Vagina (tissue), 2 donors: Measurements from ENCODE around the gene FGR. TPM values are rescaled to one million over a fixed set of nuclear protein-coding genes. Genes with fewer than 3 reads are reported as not detected.

Experiments used
- DNase-seq, 2 donors: peaks; one replicate each; pipeline ENCODE4 v3.0.0-alpha.2; 2017; ENCODE audit errors: extremely low spot score in 2 of 2
- H3K27ac ChIP-seq: fragments of 200-600 bp; sonication (generic); one replicate; pipeline ENCODE4 v1.5.1; 2019
- H3K27me3 ChIP-seq: fragments of 200-600 bp; sonication (generic); one replicate; pipeline ENCODE4 v1.5.1; 2019
- H3K36me3 ChIP-seq, 2 donors: fragments of 200-600 bp; sonication (generic); one replicate each; pipeline ENCODE4 v1.5.1; 2017 to 2019
- H3K4me1 ChIP-seq: fragments of 200-600 bp; sonication (generic); one replicate; pipeline ENCODE4 v1.5.1; 2019
- H3K4me3 ChIP-seq, 2 donors: fragments of 200-600 bp; sonication (generic); 1 replicate in 1 of 2; 2 replicates in 1 of 2; pipeline ENCODE4 v1.5.1; 2016 to 2019
- H3K9me3 ChIP-seq: fragments of 200-600 bp; sonication (generic); one replicate; pipeline ENCODE4 v1.5.1; 2019
- POLR2A ChIP-seq, 2 donors: fragments of 450-650 bp; IDR thresholded peaks; one replicate each; pipeline ENCODE4 v1.6.1; 2017; ENCODE audit warnings: antibody characterized with exemption in 2 of 2, mild to moderate bottlenecking in 2 of 2, moderate library complexity in 2 of 2
- POLR2AphosphoS5 ChIP-seq, 2 donors: sonication (generic); formaldehyde crosslinking; IDR thresholded peaks; one replicate each; pipeline ENCODE4 v1.9.0; 2017; ENCODE audit warnings: antibody characterized with exemption in 2 of 2, mild to moderate bottlenecking in 2 of 2, low read depth in 1 of 2; ENCODE audit not compliant: insufficient read depth in 1 of 2
- intact Hi-C: fragments of 100-400 bp; cut with DNase I; formaldehyde crosslinking; loops from one replicate; pipeline ENCODE4 v1.15.1; 2023
- total RNA-seq: library from RNA; depleted of rRNA; stranded (reverse); fragments of >200 nt; gene quantifications from one replicate; pipeline ENCODE4 v1.2.3, GENCODE V29; 2016
- TF ChIP-seq, protein P1 (sequence below), 3 experiments: fragments of 450-650 bp in 2 of 3; fragments of 200-600 bp in 1 of 3; sonication (generic) in 1 of 3; IDR thresholded peaks; one replicate each; pipeline ENCODE4 v1.5.1; 2017 to 2019; ENCODE audit warnings: antibody characterized with exemption in 3 of 3, mild to moderate bottlenecking in 2 of 3, moderate library complexity in 2 of 3

FGR gene
- total RNA-seq, 1 donor from 2014 or later: 18.4 TPM

DNA sequence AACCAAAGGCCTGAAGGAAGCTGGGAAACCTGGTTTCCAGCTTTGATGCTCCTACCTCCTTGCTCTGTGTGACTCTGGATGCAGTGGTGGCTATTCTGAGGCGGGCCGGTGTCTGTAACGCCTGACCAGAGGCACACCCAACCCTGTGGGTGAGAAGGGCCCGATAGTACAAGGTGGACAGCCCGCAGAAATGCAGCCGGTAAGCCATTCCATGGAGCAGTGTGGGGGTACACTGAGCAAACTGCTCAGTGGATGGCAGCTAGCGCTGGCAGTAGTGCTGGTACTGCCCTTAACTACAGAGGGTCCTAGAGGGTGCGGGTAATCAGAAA, 67.0 kb downstream of the FGR start:
- Histone ChIP-seq H3K4me3 (peak overlapping the region; percentile 33 to 44), H3K36me3 (no peaks in the 10 kb centered on the region), H3K27ac (peak overlapping the region; percentile 96), H3K9me3 (no peaks in the 10 kb centered on the region), H3K27me3 (no peaks in the 10 kb centered on the region), H3K4me1 (peaks cover 97% of the 10 kb centered on the region)
- no peak for DNase-seq
- TF ChIP-seq, protein P1, sequence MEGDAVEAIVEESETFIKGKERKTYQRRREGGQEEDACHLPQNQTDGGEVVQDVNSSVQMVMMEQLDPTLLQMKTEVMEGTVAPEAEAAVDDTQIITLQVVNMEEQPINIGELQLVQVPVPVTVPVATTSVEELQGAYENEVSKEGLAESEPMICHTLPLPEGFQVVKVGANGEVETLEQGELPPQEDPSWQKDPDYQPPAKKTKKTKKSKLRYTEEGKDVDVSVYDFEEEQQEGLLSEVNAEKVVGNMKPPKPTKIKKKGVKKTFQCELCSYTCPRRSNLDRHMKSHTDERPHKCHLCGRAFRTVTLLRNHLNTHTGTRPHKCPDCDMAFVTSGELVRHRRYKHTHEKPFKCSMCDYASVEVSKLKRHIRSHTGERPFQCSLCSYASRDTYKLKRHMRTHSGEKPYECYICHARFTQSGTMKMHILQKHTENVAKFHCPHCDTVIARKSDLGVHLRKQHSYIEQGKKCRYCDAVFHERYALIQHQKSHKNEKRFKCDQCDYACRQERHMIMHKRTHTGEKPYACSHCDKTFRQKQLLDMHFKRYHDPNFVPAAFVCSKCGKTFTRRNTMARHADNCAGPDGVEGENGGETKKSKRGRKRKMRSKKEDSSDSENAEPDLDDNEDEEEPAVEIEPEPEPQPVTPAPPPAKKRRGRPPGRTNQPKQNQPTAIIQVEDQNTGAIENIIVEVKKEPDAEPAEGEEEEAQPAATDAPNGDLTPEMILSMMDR (IDR thresholded peaks at IDR 0.05): no peak
- TF ChIP-seq POLR2A (IDR thresholded peaks at IDR 0.05) (no peak), POLR2AphosphoS5 (IDR thresholded peaks at IDR 0.05; ENCODE audit: insufficient read depth in 1 of 2, low read depth in 1 of 2) (no peak)
- intact Hi-C loops: loop anchor here (5.0 kb wide), 1 partner anchor 41 kb away; no protein-coding TSS in a partner anchor

DNA sequence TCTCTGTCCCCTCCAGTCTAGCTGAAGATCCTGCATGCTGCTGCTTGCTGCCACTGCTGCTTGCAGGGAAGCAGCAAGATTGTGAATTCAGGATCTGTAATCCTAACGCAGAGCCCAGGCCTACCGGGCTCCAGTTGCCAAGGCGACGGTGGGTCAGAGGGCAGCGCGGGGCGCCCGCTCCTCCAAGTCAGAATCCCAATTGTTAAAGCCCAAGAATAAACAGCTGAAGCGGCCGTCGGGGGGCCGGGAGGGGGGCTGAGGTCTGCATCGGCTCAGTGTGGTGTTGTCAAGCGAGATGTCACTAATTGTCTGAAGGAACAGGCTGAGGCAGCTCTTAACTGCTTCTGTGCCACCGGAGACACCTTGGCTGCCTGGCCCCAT, 67.8 kb downstream of the FGR start:
- intact Hi-C loops: loop anchor here (5.0 kb wide), 1 partner anchor 40 kb away; no protein-coding TSS in a partner anchor
- TF ChIP-seq POLR2AphosphoS5 (IDR thresholded peaks at IDR 0.05; ENCODE audit: insufficient read depth in 1 of 2, low read depth in 1 of 2): no peak
- Histone ChIP-seq H3K27ac (peak overlapping the region; percentile 96), H3K36me3 (no peaks in the 10 kb centered on the region), H3K9me3 (no peaks in the 10 kb centered on the region), H3K27me3 (no peaks in the 10 kb centered on the region), H3K4me1 (peaks cover 97% of the 10 kb centered on the region), H3K4me3 (no peak overlapping the region)
- DNase-seq: no peak

DNA sequence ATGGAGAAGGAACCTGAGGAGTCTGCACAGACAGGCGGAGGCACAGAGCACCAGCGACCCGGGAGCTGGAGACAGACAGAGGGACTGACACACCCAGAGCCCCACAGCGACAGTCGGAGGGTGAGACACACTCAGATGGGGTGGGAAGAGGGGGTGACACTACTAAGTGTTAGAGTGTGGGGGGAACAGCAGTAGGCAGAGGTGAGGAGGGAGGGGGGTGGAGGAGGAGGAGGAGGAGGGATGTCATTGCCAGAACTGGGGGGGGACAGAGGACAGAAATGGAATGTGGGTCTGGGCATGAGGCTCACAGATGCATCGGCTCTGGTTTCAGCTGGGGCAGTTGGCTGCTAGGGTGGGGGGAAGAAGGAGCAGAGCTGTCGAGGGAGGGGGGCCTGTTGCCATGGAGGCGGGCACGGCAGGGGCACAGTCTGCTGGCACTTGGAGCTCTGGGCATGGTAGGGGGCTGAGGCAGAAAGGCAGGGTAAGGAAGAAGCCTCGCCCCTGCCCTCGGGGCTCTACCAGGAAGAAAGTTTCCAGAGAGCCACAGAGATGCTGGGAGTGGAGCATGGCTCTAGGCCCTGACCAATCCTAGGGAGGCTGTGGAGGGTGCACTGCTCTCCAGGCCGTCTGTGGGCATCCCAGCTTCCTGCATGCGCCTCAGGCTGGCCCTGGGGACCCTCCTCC, 68.4 kb downstream of the FGR start:
- H3K4me3 ChIP-seq: no peak overlapping the region
- peaks cover 97% of the 10 kb centered on the region for H3K4me1 ChIP-seq
- intact Hi-C loops: loop anchor here (5.0 kb wide), 1 partner anchor 39 kb away; no protein-coding TSS in a partner anchor
- H3K27ac ChIP-seq: peak overlapping the region; percentile 96
- H3K9me3 ChIP-seq: no peaks in the 10 kb centered on the region
- H3K27me3 ChIP-seq: no peaks in the 10 kb centered on the region
- TF ChIP-seq, protein P1 (IDR thresholded peaks at IDR 0.05): no peak
- TF ChIP-seq POLR2A (IDR thresholded peaks at IDR 0.05) (no peak), POLR2AphosphoS5 (IDR thresholded peaks at IDR 0.05; ENCODE audit: insufficient read depth in 1 of 2, low read depth in 1 of 2) (peak in 1 of 2 donors; percentile 28)
- no peaks in the 10 kb centered on the region for H3K36me3 ChIP-seq
- no peak for DNase-seq

DNA sequence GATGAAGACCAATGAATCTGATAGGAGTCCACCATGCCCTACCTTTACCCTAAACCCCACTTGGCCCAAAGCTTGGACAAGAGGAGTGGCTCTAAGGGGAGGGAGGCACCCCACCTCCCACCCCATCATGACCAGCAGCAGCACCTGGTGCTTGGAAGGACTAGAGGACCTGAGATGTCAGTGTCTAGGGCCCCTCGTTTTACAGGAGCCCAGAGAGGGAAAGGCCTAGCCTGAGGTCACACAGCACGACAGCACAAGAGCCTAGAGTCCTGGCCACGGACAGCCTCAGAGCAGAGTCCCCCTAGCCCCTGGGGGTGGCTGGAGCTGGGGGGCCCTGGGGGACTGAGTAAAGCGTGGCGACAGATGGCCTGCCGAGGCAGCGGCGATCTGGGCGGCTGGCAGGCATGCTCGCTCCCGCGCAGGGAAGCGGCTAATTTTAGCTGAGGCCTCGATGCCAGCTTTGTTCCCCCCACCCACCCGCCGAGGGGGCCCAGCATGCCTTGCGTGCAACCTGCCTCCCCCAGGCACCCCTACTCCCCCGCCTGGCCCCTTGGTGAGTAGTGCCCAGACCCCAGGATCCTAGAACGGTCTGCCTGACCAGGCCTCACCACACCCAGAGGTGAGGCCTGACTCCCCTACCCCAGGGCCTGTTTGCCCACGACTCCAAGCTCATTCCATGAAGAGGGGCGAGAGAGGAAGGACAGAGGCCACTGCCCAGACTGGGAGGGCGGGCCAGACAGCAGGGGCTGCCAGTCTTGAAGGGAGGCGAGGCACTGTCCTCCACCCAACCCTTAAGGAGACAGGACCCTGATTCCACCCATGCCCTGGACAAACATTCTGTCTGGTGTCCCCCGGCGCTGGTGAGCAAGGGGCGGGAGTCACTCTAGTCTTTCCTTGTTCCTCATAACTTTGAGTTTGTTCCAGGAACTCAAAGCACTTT, 70.0 kb downstream of the FGR start:
- intact Hi-C loops: loop anchor here (5.0 kb wide), 1 partner anchor 38 kb away; no protein-coding TSS in a partner anchor
- Histone ChIP-seq H3K27me3 (no peaks in the 10 kb centered on the region), H3K27ac (peak overlapping the region; percentile 96), H3K9me3 (no peaks in the 10 kb centered on the region), H3K4me3 (peak overlapping the region in 1 of 2 donors; percentile 5), H3K4me1 (peaks cover 97% of the 10 kb centered on the region), H3K36me3 (no peaks in the 10 kb centered on the region)
- no peak for DNase-seq
- TF ChIP-seq POLR2AphosphoS5 (IDR thresholded peaks at IDR 0.05; ENCODE audit: insufficient read depth in 1 of 2, low read depth in 1 of 2) (no peak), POLR2A (IDR thresholded peaks at IDR 0.05) (no peak)
- TF ChIP-seq, protein P1 (IDR thresholded peaks at IDR 0.05): no peak

DNA sequence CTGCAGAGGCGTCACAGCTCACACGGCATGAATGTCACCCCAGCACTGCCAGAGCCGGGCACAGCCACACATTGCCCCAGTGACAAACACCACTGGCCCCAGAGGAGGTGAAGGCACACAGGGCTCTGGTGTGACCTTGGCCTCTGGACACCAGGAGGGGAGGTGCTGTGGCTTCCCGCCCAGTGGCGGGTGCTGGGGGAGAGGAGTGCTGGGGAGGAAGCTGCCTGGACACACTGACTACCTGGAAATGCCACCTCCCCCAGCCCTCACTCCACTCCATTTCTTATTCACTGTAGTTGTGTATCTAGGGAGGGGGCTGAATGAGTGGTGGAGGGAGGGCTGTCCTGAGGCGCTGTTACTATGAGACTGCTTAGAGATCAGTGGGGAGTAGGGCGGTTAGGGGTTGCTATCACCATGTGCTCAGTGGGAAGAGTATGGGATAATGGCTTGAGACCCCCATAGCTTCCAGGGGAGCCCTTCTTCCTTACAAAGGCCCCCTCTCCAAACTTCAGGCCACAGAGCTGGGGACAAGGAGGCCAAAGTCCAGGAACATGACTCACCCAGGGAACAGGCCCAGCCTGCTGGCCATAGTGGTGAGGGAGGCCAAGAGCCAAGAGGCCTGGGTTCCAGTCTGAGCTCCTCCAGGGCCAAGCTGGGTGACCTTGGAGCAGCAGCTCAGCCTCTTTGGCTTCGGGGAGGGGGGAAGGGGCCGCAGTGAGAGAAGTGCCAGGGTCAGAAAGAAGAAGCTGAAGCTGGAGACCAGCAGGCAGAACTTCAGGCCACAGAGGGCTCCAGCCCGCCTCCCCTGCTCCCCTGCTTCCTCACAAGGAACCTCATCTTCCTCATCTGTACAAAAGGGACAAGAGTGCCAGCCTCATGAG, 71.2 kb downstream of the FGR start:
- no peaks in the 10 kb centered on the region for H3K36me3 ChIP-seq
- no peak for DNase-seq
- no peaks in the 10 kb centered on the region for H3K27me3 ChIP-seq
- TF ChIP-seq POLR2AphosphoS5 (IDR thresholded peaks at IDR 0.05; ENCODE audit: insufficient read depth in 1 of 2, low read depth in 1 of 2) (peak in 1 of 2 donors; percentile 42), POLR2A (IDR thresholded peaks at IDR 0.05) (no peak)
- TF ChIP-seq, protein P1 (IDR thresholded peaks at IDR 0.05): no peak
- intact Hi-C loops: no loop called here
- peak overlapping the region; percentile 96 for H3K27ac ChIP-seq
- peak overlapping the region in 1 of 2 donors; percentile 24 for H3K4me3 ChIP-seq
- H3K4me1 ChIP-seq: peaks cover 96% of the 10 kb centered on the region
- H3K9me3 ChIP-seq: no peaks in the 10 kb centered on the region
